Loucy (cell line): ENCODE data around the gene MLLT10.

ENCODE experiments used
- H2AFZ ChIP-seq: fragments of 200-600 bp; sonication (generic); 2 replicates; pipeline ENCODE4 v1.6.0; 2016; ENCODE audit warnings: antibody characterized with exemption, mild to moderate bottlenecking, low read length, moderate library complexity
- H3F3A ChIP-seq: fragments of 200-600 bp; 2 replicates; pipeline ENCODE4 v1.6.0; 2016; ENCODE audit warnings: antibody characterized with exemption, low read depth, mild to moderate bottlenecking
- H3K27me3 ChIP-seq: fragments of 200-600 bp; sonication (generic); 2 replicates; pipeline ENCODE4 v1.6.1; 2014; ENCODE audit warnings: low read length, mild to moderate bottlenecking; ENCODE audit not compliant: insufficient read depth, poor library complexity, severe bottlenecking
- H3K36me3 ChIP-seq: fragments of 200-600 bp; sonication (generic); 2 replicates; pipeline ENCODE4 v1.6.1; 2016; ENCODE audit warnings: low read length; ENCODE audit not compliant: insufficient read depth
- H3K4me1 ChIP-seq: fragments of 200-600 bp; sonication (generic); 2 replicates; pipeline ENCODE4 v1.5.1; 2014; ENCODE audit warnings: low read length, mild to moderate bottlenecking; ENCODE audit not compliant: insufficient read depth, poor library complexity, severe bottlenecking
- H3K4me2 ChIP-seq: fragments of 200-600 bp; sonication (generic); 2 replicates; pipeline ENCODE4 v1.6.0; 2014; ENCODE audit warnings: antibody characterized with exemption, low read length, low read depth, mild to moderate bottlenecking; ENCODE audit not compliant: poor library complexity, severe bottlenecking
- H3K4me3 ChIP-seq: fragments of 200-600 bp; sonication (generic); 2 replicates; pipeline ENCODE4 v1.5.1; 2014; ENCODE audit warnings: low read length, mild to moderate bottlenecking, mixed read lengths; ENCODE audit not compliant: poor library complexity, severe bottlenecking
- H3K79me2 ChIP-seq: fragments of 200-600 bp; sonication (generic); 2 replicates; pipeline ENCODE4 v1.6.1; 2014; ENCODE audit warnings: low read length; ENCODE audit not compliant: insufficient read depth
- H3K9ac ChIP-seq: fragments of 200-600 bp; sonication (generic); 2 replicates; pipeline ENCODE4 v1.6.0; 2014; ENCODE audit warnings: mild to moderate bottlenecking, low read depth, low read length, moderate library complexity; ENCODE audit not compliant: poor library complexity, severe bottlenecking
- H3K9me2 ChIP-seq: fragments of 200-600 bp; sonication (generic); replicated peaks from 2 replicates; pipeline ENCODE4 v1.6.1; 2016; ENCODE audit warnings: low read depth, low read length, mixed read lengths
- H3K9me3 ChIP-seq: fragments of 200-600 bp; sonication (generic); 2 replicates; pipeline ENCODE4 v1.6.1; 2014; ENCODE audit warnings: mild to moderate bottlenecking, antibody characterized with exemption, low read length, low read depth; ENCODE audit not compliant: insufficient read depth
- H4K20me1 ChIP-seq: fragments of 200-600 bp; sonication (generic); 2 replicates; pipeline ENCODE4 v1.6.0; 2014; ENCODE audit warnings: antibody characterized with exemption, low read length, mild to moderate bottlenecking; ENCODE audit not compliant: insufficient read depth, poor library complexity, severe bottlenecking
- CTCF ChIP-seq: fragments of 200-600 bp; sonication (generic); conservative IDR thresholded peaks from 2 replicates; pipeline ENCODE4 v1.5.1; 2014; ENCODE audit warnings: mild to moderate bottlenecking, antibody characterized with exemption, low read length
- EZH2phosphoT487 ChIP-seq: fragments of 200-600 bp; IDR thresholded peaks from 2 replicates; pipeline ENCODE4 v1.6.1; 2018; ENCODE audit warnings: antibody characterized with exemption, mild to moderate bottlenecking, moderate library complexity, borderline replicate concordance

MLLT10 gene

DNA sequence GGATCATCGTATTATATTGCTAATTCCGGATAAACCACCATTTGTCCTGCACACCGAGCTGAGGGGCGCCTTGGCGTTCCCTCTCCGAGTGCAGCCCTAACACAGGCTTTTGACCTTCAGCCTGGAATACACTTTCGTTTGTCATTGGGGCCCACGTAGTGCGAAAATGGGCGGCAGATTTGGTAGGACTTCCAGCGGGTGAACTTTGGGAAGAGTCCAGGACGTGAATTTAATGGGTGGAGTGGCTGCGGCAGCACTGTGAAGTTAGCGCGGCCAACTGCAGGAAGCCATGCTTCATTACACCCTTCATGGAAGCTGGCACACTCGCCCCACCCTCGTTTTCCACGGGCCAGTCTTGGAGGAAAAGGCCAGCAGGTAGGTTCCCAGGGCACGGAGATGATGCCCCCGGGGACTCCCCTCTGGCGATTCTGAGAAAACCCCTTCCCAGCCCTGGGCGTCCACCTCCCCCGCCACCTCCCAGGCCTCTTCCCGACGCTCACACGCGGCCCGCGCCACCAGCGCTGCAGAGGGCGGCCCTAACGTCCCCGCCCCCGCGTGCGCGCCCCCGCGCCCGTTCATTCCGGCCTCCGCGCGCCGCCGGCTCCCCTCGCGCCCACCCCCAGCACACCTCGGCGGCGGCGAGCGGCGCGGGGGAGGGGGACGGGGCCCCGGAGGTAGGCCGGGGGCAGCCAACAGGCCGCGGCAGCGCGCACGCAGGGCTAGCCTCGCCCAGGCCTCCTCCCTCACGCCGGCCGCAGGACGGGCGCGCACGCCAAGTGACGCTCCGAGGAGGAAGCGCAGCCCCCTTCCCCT, at the start of gene MLLT10:
MLLT10 (plus strand) TSS at position 766 of the 813 bp plus-strand sequence. CDS start 413 bp downstream, outside the sequence.
- Histone ChIP-seq H3K4me2 (peak within 1 kb of the TSS; percentile 95), H3K27me3 (no peaks in the 10 kb centered on the region), H3K4me1 (peaks cover 51% of the 10 kb centered on the region), H3K4me3 (peak within 1 kb of the TSS; percentile 85), H3K9ac (peak within 1 kb of the TSS; percentile 96), H3K79me2 (peaks cover 52% of the 10 kb centered on the region), H4K20me1 (peaks cover 26% of the 10 kb centered on the region), H3F3A (peaks cover 13% of the 10 kb centered on the region; the same call in 1 of the 2 replicates), H2AFZ (peak within 1 kb of the TSS; percentile 49), H3K36me3 (peaks cover 3% of the 10 kb centered on the region), H3K9me2 (no peaks in the 10 kb centered on the region), H3K9me3 (no peaks in the 10 kb centered on the region)
- no peak for TF ChIP-seq EZH2phosphoT487
- TF ChIP-seq CTCF = no peak; the same call in 1 of the 2 replicates

- Histone ChIP-seq H3K4me2 (no peak overlapping the region), H3K27me3 (no peaks in the 10 kb centered on the region), H4K20me1 (no peaks in the 10 kb centered on the region), H3K9ac (no peak overlapping the region), H3K9me3 (no peaks in the 10 kb centered on the region), H3K36me3 (no peaks in the 10 kb centered on the region), H2AFZ (no peak overlapping the region), H3K79me2 (no peaks in the 10 kb centered on the region), H3F3A (peaks cover 4% of the 10 kb centered on the region; the same call in 1 of the 2 replicates), H3K9me2 (no peaks in the 10 kb centered on the region), H3K4me1 (no peaks in the 10 kb centered on the region), H3K4me3 (no peak overlapping the region)
- TF ChIP-seq EZH2phosphoT487 = no peak
- TF ChIP-seq CTCF = no peak
These were observed 46.4 kb upstream of the MLLT10 start for GRCh38 chr10:21487416-21488180.

GRCh38 chr10:21488246-21488956, 45.6 kb upstream of the MLLT10 start:
- Histone ChIP-seq H2AFZ (no peak overlapping the region), H4K20me1 (no peaks in the 10 kb centered on the region), H3K9me2 (no peaks in the 10 kb centered on the region), H3K4me1 (no peaks in the 10 kb centered on the region), H3K9ac (no peak overlapping the region), H3K4me3 (no peak overlapping the region), H3K9me3 (no peaks in the 10 kb centered on the region), H3K36me3 (no peaks in the 10 kb centered on the region), H3K4me2 (no peak overlapping the region), H3F3A (peaks cover 6% of the 10 kb centered on the region; the same call in 1 of the 2 replicates), H3K79me2 (no peaks in the 10 kb centered on the region), H3K27me3 (no peaks in the 10 kb centered on the region)
- TF ChIP-seq CTCF (no peak), EZH2phosphoT487 (no peak)
